Measurements from ENCODE around the gene LMOD1. TPM values are rescaled to one million over a fixed set of nuclear protein-coding genes. Genes with fewer than 3 reads are reported as not detected.
A peak's percentile ranks its signal among the peaks of the same experiment; 100 is the strongest.
"Not testable (repeated sequence)": the region's sequence is repeated elsewhere in the genome, so short reads cannot be mapped to it uniquely, and the experiment has no call there.

The LMOD1 gene
- polyA plus RNA-seq, 4 donors: 4.5 to 6.0 (median 4.9) TPM

- DNase-seq (ENCODE audit: low read depth in 4 of 4, low spot score in 2 of 4): no peak
Observed at GRCh38 chr1:201918343-201918742, 28.0 kb downstream of the LMOD1 start.

GRCh38 chr1:201917362-201918033 is 28.9 kb downstream of the LMOD1 start:
- DNase-seq (ENCODE audit: low read depth in 4 of 4, low spot score in 2 of 4): no peak

- DNase-seq (ENCODE audit: low read depth in 4 of 4, low spot score in 2 of 4): peak; percentile 39 to 69 (median 60)
Observed at GRCh38 chr1:201916649-201917249, 29.6 kb downstream of the LMOD1 start.

DNA sequence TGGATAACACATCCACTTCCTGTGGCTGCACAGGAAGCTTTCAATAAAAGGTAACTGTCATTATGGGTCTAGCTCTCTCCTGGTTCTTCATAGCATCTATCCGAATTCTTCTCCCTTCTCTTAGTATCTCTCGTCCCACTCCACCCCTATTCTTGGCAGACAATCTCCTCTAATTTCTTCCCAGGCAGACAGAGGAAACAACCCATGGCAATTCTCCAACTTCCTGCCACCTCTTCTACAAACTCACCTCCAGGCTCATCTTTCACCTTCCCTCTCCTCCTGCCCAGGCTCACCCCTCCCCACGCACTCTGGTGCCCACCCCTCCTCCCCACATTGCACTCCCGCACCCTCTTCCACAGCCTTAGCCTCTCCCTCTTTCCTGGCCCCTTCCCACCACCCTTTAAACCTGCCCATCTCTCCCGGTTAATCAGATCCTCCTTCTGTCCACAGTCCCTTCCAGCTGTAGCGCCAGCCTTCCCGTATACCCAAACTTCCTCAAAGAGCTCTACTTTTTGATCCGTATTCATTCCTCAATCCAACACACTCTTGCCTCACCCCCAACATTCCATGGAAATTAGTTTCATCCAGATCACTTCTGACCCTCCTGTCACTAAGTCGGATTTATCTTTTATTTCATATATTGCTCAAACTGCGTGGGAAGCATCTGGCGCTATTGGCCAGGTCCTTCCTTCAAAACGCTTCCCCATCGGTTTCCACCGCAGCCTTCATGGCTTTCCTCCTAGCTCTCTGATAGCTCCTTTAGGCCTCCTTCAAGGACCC is 31.7 kb downstream of the LMOD1 start:
- DNase-seq (ENCODE audit: low read depth in 4 of 4, low spot score in 2 of 4): no peak

GRCh38 chr1:201912832-201913231 is 33.5 kb downstream of the LMOD1 start:
- DNase-seq (ENCODE audit: low read depth in 4 of 4, low spot score in 2 of 4): no peak

- DNase-seq (ENCODE audit: low read depth in 4 of 4, low spot score in 2 of 4): no peak
Observed at GRCh38 chr1:201911826-201912571, 34.3 kb downstream of the LMOD1 start.

GRCh38 chr1:201907621-201908020 is 38.7 kb downstream of the LMOD1 start:
- DNase-seq (ENCODE audit: low read depth in 4 of 4, low spot score in 2 of 4): no peak

DNA sequence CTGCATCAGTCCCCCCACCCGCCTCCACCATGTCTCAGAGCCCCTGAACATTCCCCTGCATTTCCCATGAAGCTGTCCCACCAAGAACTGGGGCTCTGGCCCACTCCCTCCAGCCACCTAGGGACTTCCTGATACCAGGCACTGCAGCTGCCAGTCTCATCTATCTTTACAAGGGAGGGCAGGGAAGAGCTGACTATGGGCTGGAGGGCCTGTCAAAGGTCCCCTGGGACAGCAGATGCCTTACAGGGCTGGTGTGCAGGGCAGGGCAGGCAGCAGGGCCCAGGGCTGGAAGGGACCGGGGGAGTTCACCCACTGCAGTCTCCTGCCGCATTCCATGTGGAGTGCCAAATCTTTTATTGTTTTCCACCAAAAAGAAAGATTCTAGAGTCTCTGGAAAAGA is 40.0 kb downstream of the LMOD1 start:
- no peak for DNase-seq (ENCODE audit: low read depth in 4 of 4, low spot score in 2 of 4)

DNA sequence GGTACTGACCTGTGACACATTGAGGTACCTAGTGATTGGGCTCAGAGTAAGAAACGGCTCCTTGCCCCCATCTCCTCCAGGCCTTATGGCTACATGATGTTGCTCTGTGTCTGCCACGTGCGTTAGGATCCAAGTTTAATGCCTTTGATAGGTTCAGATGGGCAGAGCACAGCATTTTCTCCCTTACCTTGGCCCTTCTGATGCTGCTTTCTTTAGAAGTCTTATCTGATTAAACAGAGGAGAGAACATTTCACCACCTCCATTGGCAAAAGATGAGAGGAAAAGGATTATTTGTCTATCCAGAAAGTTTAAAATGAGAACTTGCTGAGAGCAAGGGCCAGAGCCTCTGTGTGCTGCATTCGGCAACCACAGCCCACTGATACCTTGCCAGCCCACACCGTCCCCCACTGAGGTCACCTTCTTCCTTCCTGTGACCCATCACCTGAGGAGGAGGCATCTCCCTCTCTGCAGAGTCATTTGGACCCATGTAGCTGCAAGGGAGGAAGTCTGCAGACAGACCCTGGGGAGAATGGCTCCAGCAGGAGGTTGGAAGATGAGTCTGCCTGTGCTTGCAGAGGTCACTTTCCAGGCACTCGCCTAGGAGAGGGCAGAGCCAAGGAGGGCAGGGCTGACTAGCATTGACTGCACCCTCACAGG is 41.0 kb downstream of the LMOD1 start:
- DNase-seq (ENCODE audit: low read depth in 4 of 4, low spot score in 2 of 4): no peak

DNA sequence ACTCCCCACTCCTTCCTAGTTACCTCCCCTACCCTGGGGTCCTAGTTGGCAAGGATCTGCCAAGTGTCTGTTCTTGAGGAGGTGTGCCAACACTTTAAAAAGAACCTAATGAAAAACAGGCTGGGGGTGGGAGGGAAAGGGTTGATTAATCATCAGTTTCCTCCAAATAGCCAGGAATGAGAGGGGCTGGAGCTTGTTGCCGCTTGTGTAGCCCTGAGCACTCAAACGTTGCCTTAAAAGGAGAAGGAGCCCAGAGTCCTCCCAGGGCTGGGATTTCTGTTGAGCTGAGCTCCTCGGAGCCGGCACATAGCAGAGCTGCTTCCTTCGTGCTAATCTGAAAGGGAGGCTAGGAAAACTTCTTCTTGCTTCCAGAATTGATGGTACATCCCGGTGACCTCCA is 41.8 kb downstream of the LMOD1 start:
- peak in 2 of 4 donors; percentile 41 for DNase-seq (ENCODE audit: low read depth in 4 of 4, low spot score in 2 of 4)

DNA sequence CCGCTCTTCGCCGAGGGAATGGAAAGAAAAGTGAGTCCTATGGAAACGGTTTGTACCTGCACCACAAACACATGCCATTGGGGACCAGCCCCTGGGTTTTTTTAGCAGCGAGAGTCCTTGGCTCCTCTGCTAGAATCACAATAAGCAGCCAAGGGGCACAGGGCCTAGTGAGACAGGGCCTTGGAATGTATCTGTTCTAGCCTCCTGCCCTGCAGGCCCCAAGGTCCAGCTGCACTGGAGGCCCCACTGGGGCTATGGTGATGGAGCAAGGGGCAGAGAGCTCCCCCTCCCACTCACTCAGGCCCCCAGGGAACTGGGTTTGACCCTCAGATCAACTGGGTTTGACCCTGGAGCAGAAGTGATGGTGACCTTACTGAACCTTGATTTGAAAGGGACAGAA is 43.2 kb downstream of the LMOD1 start:
- DNase-seq (ENCODE audit: low read depth in 4 of 4, low spot score in 2 of 4): no peak

DNA sequence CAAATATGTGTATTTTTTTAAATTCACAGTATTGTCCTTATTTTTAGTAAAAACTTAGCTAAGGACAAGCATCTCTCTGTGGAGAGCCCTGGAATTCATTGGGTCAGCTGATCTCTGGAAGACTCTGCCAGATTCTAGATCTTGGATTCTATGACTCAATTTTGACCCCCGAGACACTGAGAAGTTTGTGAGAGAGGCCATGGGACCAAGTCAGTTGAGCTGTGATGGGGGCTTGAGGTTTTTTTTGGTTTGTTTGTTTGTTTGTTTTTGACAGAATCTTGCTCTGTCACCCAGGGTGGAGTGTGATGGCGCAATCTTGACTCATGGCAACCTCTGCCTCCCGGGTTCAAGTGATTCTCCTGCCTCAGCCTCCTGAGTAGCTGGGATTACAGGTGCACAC is 44.1 kb downstream of the LMOD1 start:
- no peak for DNase-seq (ENCODE audit: low read depth in 4 of 4, low spot score in 2 of 4)

GRCh38 chr1:201901036-201901435 is 45.3 kb downstream of the LMOD1 start:
- DNase-seq (ENCODE audit: low read depth in 4 of 4, low spot score in 2 of 4): not testable (repeated sequence)

DNA sequence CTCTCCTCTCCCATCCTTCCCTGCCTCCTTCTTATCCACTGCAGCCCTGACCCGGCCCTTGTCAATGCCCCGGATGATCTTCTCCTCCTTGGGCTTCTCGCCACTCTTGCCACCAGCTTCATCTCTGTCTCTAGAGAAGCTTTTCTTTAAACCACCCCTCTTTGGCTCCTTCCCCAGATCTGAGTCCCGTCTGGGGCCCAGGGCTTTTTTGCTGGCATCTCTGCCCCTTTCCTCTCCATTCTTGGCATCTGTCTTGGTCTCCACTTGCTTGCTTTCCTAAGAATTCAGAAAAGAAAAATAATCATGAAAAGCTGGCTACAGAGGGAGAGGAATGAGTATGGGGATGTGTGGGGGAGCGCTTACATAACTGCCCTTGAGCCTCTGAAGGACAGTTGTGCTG is 45.9 kb downstream of the LMOD1 start:
- DNase-seq (ENCODE audit: low read depth in 4 of 4, low spot score in 2 of 4): no peak

DNA sequence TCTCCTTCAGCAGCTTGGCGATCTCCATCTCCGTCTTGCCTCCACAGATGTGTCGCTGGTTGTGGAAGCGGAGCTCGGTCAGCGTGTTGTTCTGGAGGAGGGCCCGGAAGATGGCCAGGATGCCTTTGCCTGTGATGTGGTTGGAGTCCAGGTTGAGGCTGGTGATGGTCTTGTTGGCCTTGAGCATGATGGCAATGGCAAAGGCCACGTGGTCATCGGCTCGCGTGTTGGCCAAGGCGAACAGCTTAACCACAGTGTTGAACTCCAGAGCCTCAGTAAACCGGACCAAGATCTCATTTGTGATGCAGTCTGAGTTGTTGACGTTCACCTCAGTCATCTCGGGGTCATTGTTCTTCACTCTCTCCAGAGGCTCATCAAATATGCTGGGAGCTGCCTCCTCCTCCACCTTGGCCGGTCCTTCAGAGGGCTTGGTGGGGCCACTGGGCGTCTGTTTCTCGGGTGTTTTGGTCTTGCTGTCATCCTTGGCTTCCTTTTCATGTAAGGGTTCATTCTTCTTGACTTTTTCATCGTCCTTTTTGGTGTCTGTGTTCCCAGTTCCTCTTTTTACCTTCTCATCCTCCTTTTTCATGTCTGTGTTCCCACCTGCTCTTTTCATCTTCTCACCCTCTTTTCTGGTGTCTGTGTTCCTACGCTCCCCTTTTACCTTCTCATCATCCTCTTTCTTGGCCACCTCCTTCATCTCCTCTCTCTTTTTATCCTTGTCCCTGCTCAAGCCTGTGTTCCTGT is 46.5 kb downstream of the LMOD1 start:
- no peak for DNase-seq (ENCODE audit: low read depth in 4 of 4, low spot score in 2 of 4)

GRCh38 chr1:201898992-201899391 is 47.4 kb downstream of the LMOD1 start:
- no peak for DNase-seq (ENCODE audit: low read depth in 4 of 4, low spot score in 2 of 4)

GRCh38 chr1:201898240-201898894 is 48.0 kb downstream of the LMOD1 start:
- DNase-seq (ENCODE audit: low read depth in 4 of 4, low spot score in 2 of 4): no peak

- no peak for DNase-seq (ENCODE audit: low read depth in 4 of 4, low spot score in 2 of 4)
Observed at GRCh38 chr1:201896951-201897391, 49.4 kb downstream of the LMOD1 start.

All from left renal cortex interstitium (tissue), 4 donors.